HEK293 (cell line): Measurements from ENCODE around the gene PLA2G3.

ENCODE experiments used
- CTCF ChIA-PET: fragments of 350-600 bp; formaldehyde crosslinking; extraction: SDS; loops from one replicate; lab custom pipeline; 2021; ENCODE audit warnings: antibody characterized with exemption; lab: Yijun Ruan, JAX
- POLR2A ChIA-PET: fragments of 300-600 bp; formaldehyde crosslinking; extraction: SDS; loops from one replicate; lab custom pipeline; 2020; ENCODE audit warnings: antibody characterized with exemption, inconsistent platforms; lab: Yijun Ruan, JAX
- H3K27ac ChIP-seq: fragments of 200-500 bp; sonication (Bioruptor generic); 2 replicates; pipeline ENCODE4 v1.5.1; 2014; ENCODE audit warnings: low read depth, low read length, control low read depth, inconsistent platforms; ENCODE audit errors: extremely low read depth
- H3K36me3 ChIP-seq, 2 experiments: fragments of 200-500 bp in 1 of 2; sonication (Bioruptor generic) in 1 of 2; 1 replicate in 1 of 2; 2 replicates in 1 of 2; pipeline ENCODE4 v1.5.1; 2014 to 2017; ENCODE audit warnings: inconsistent platforms in 2 of 2, low read length in 2 of 2; ENCODE audit not compliant: control insufficient read depth in 2 of 2, insufficient read depth in 1 of 2
- H3K4me1 ChIP-seq: fragments of 200-500 bp; sonication (Bioruptor generic); 2 replicates; pipeline ENCODE4 v1.5.1; 2014; ENCODE audit warnings: mild to moderate bottlenecking, low read length, inconsistent platforms; ENCODE audit not compliant: control insufficient read depth, insufficient read depth
- H3K4me3 ChIP-seq: 2 replicates; pipeline ENCODE4 v1.5.1; 2011; ENCODE audit warnings: low read depth, mild to moderate bottlenecking, control low read depth, low read length, moderate library complexity
- H3K9me3 ChIP-seq: fragments of 200-500 bp; sonication (Bioruptor generic); 2 replicates; pipeline ENCODE4 v1.5.1; 2014; ENCODE audit warnings: low read depth, low read length, inconsistent platforms; ENCODE audit not compliant: control insufficient read depth, insufficient read depth
- GLIS2 ChIP-seq: fragments of 450-650 bp; formaldehyde crosslinking; IDR thresholded peaks from 2 replicates; pipeline ENCODE4 v1.5.1; 2016; ENCODE audit warnings: missing biosample characterization, missing genetic modification characterization
- IKZF3 ChIP-seq: fragments of 450-650 bp; IDR thresholded peaks from 2 replicates; pipeline ENCODE4 v1.5.0; 2018; ENCODE audit warnings: missing biosample characterization, mild to moderate bottlenecking, missing genetic modification characterization, moderate library complexity
- KLF8 ChIP-seq: fragments of 450-650 bp; formaldehyde crosslinking; IDR thresholded peaks from 2 replicates; pipeline ENCODE4 v1.5.1; 2016; ENCODE audit warnings: missing biosample characterization, missing genetic modification characterization
- OSR2 ChIP-seq: fragments of 450-650 bp; formaldehyde crosslinking; IDR thresholded peaks from 2 replicates; pipeline ENCODE4 v1.5.1; 2016; ENCODE audit warnings: missing biosample characterization, missing genetic modification characterization
- YY1 ChIP-seq: fragments of 450-650 bp; formaldehyde crosslinking; IDR thresholded peaks from 2 replicates; pipeline ENCODE4 v1.5.1; 2018; ENCODE audit warnings: missing biosample characterization, missing genetic modification characterization
- ZBTB20 ChIP-seq: fragments of 450-650 bp; formaldehyde crosslinking; IDR thresholded peaks from 2 replicates; pipeline ENCODE4 v1.5.1; 2016; ENCODE audit warnings: missing biosample characterization, missing genetic modification characterization
- ZBTB21 ChIP-seq: fragments of 450-650 bp; formaldehyde crosslinking; IDR thresholded peaks from 2 replicates; pipeline ENCODE4 v1.5.1; 2017; ENCODE audit warnings: missing biosample characterization, missing genetic modification characterization
- ZNF248 ChIP-seq: fragments of 450-650 bp; formaldehyde crosslinking; IDR thresholded peaks from 2 replicates; pipeline ENCODE4 v1.5.1; 2017; ENCODE audit warnings: missing biosample characterization, missing genetic modification characterization
- ZNF292 ChIP-seq: fragments of 450-650 bp; formaldehyde crosslinking; IDR thresholded peaks from 2 replicates; pipeline ENCODE4 v1.5.1; 2016; ENCODE audit warnings: low read depth, missing biosample characterization, missing genetic modification characterization, borderline replicate concordance
- ZNF404 ChIP-seq: fragments of 450-650 bp; formaldehyde crosslinking; IDR thresholded peaks from 2 replicates; pipeline ENCODE4 v1.5.1; 2017; ENCODE audit warnings: missing biosample characterization, missing genetic modification characterization
- ZNF473 ChIP-seq: fragments of 450-650 bp; formaldehyde crosslinking; IDR thresholded peaks from 2 replicates; pipeline ENCODE4 v1.5.1; 2017; ENCODE audit warnings: missing biosample characterization, missing genetic modification characterization
- ZNF548 ChIP-seq: fragments of 450-650 bp; formaldehyde crosslinking; IDR thresholded peaks from 2 replicates; pipeline ENCODE4 v1.5.1; 2016; ENCODE audit warnings: missing biosample characterization, missing genetic modification characterization
- ZNF670 ChIP-seq: fragments of 450-650 bp; formaldehyde crosslinking; IDR thresholded peaks from 2 replicates; pipeline ENCODE4 v1.5.1; 2016; ENCODE audit warnings: missing biosample characterization, missing genetic modification characterization, low read depth
- ZNF677 ChIP-seq: fragments of 450-650 bp; IDR thresholded peaks from 2 replicates; pipeline ENCODE4 v1.5.0; 2018; ENCODE audit warnings: missing biosample characterization, mild to moderate bottlenecking, missing genetic modification characterization, moderate library complexity
- ZNF777 ChIP-seq: fragments of 450-650 bp; formaldehyde crosslinking; IDR thresholded peaks from 2 replicates; pipeline ENCODE4 v1.5.1; 2017; ENCODE audit warnings: missing biosample characterization, missing genetic modification characterization, borderline replicate concordance
- ZNF792 ChIP-seq: fragments of 450-650 bp; formaldehyde crosslinking; IDR thresholded peaks from 2 replicates; pipeline ENCODE4 v1.5.1; 2016; ENCODE audit warnings: missing biosample characterization, missing genetic modification characterization
- ZXDB ChIP-seq: fragments of 450-650 bp; formaldehyde crosslinking; IDR thresholded peaks from 2 replicates; pipeline ENCODE4 v1.5.1; 2016; ENCODE audit warnings: missing biosample characterization, missing genetic modification characterization
- TF ChIP-seq, protein P1 (sequence below): fragments of 450-650 bp; formaldehyde crosslinking; IDR thresholded peaks from 2 replicates; pipeline ENCODE4 v1.5.1; 2017; ENCODE audit warnings: missing biosample characterization, missing genetic modification characterization
- TF ChIP-seq, protein P2 (sequence below): fragments of 450-650 bp; formaldehyde crosslinking; conservative IDR thresholded peaks from 2 replicates; pipeline ENCODE4 v1.5.1; 2016; ENCODE audit warnings: low read depth, missing biosample characterization, missing genetic modification characterization
- TF ChIP-seq, protein P3 (sequence below): fragments of 450-650 bp; formaldehyde crosslinking; IDR thresholded peaks from 2 replicates; pipeline ENCODE4 v1.5.1; 2017; ENCODE audit warnings: missing biosample characterization, missing genetic modification characterization
- TF ChIP-seq, protein P4 (sequence below): fragments of 450-650 bp; formaldehyde crosslinking; IDR thresholded peaks from 2 replicates; pipeline ENCODE4 v1.5.1; 2017; ENCODE audit warnings: missing biosample characterization, missing genetic modification characterization

The PLA2G3 gene

DNA sequence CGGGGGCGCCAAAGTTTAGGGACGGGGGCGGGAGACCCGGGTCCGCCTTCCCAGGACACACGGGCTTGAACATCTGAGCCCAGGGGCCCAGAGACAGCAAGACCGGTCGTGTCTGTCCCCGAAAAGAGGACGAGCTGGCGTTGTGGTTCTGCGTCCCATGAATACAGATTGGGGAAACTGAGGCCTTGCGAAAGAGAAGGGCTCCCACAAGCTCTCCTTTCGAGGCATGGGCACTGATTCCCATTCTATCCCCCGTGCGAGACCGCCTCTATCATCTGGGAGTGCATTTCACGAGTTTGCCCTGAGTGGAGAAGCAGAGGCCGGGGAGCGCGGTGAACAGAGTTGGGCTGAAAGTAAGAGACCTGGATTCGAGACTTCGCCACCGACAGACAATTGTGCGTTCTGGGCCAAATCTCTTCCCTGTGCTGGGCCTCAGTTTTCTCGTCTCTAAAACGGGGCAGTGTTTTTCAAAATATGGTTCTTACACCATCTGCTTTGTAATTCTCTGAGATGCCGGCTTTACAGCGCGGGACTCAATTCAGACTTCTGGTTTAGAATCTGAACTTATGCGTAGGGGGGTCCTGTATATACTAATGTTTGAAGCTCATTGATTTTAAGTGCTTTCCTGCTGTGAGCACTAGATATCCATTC lies 20.1 kb upstream of the PLA2G3 start (continued):
- TF ChIP-seq ZNF292 (tag by site-specific recombination) (no peak), ZNF677 (tag by site-specific recombination) (no peak)

DNA sequence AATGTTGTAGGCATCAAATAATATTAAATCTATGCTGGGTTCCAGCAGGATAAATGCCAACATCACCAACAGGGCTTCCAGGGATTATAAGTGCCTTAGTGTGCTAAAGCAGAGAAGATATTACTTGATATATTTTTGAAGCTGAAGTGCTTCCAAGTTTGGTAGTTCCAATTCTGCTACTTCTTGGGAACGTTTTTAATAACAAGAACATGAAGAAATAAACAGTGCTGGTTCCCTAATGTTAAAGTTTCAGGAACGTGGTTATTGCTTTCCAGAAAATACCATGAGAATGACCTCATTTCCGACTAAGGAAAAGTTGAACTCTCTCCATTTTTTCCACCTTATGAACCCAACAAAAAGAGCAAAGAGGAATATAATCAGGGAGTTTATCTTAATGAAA lies 15.1 kb upstream of the PLA2G3 start:
- POLR2A ChIA-PET: no interaction called here
- no peak for TF ChIP-seq ZNF248
- no peak for TF ChIP-seq ZNF473 (tag by site-specific recombination)
- no peak for TF ChIP-seq ZBTB20
- TF ChIP-seq, protein P1, sequence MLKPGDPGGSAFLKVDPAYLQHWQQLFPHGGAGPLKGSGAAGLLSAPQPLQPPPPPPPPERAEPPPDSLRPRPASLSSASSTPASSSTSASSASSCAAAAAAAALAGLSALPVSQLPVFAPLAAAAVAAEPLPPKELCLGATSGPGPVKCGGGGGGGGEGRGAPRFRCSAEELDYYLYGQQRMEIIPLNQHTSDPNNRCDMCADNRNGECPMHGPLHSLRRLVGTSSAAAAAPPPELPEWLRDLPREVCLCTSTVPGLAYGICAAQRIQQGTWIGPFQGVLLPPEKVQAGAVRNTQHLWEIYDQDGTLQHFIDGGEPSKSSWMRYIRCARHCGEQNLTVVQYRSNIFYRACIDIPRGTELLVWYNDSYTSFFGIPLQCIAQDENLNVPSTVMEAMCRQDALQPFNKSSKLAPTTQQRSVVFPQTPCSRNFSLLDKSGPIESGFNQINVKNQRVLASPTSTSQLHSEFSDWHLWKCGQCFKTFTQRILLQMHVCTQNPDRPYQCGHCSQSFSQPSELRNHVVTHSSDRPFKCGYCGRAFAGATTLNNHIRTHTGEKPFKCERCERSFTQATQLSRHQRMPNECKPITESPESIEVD (tag by site-specific recombination): no peak
- no peak for TF ChIP-seq ZNF792 (tag by site-specific recombination)
- TF ChIP-seq, protein P2, sequence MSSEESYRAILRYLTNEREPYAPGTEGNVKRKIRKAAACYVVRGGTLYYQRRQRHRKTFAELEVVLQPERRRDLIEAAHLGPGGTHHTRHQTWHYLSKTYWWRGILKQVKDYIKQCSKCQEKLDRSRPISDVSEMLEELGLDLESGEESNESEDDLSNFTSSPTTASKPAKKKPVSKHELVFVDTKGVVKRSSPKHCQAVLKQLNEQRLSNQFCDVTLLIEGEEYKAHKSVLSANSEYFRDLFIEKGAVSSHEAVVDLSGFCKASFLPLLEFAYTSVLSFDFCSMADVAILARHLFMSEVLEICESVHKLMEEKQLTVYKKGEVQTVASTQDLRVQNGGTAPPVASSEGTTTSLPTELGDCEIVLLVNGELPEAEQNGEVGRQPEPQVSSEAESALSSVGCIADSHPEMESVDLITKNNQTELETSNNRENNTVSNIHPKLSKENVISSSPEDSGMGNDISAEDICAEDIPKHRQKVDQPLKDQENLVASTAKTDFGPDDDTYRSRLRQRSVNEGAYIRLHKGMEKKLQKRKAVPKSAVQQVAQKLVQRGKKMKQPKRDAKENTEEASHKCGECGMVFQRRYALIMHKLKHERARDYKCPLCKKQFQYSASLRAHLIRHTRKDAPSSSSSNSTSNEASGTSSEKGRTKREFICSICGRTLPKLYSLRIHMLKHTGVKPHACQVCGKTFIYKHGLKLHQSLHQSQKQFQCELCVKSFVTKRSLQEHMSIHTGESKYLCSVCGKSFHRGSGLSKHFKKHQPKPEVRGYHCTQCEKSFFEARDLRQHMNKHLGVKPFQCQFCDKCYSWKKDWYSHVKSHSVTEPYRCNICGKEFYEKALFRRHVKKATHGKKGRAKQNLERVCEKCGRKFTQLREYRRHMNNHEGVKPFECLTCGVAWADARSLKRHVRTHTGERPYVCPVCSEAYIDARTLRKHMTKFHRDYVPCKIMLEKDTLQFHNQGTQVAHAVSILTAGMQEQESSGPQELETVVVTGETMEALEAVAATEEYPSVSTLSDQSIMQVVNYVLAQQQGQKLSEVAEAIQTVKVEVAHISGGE (tag by site-specific recombination): no peak
- no peak for TF ChIP-seq OSR2 (tag by site-specific recombination)
- TF ChIP-seq YY1 (tag by site-specific recombination): no peak
- TF ChIP-seq IKZF3 (tag by site-specific recombination): no peak
- TF ChIP-seq GLIS2 (tag by site-specific recombination): no peak
- TF ChIP-seq, all 188 proteins: peak for 0
- H3K4me3 ChIP-seq: no peak overlapping the region
- no peak overlapping the region for H3K27ac ChIP-seq
- H3K4me1 ChIP-seq: no peaks in the 10 kb centered on the region
- no peaks in the 10 kb centered on the region for H3K36me3 ChIP-seq
- H3K9me3 ChIP-seq: no peaks in the 10 kb centered on the region
- CTCF ChIA-PET: interaction anchor here (0.6 to 1.7 kb wide), 4 partner anchors 47 to 392 kb away, joined by 4 to 10 read pairs (median 4); partner anchors contain the start of genes LIMK2 and SELENOM

DNA sequence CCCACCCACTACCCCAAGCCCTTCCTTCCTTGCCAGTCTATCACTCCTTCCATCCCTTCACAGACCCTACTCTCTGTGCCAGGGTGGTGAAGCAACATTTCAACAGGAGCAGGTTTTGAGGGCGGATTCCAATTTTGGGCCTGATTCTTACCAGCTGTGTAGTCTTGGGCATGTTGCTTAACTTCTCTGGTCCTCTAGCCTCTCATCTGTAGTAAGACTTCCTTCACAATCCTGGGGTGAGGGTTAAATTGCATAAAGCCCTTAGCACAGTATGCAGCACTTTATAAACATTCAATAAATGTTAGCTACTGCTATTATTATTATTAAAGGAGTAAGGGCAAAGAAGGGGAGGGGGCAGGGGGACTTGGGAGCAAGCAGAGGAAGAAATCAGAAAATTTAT lies 14.7 kb upstream of the PLA2G3 start:
- Histone ChIP-seq H3K4me3 (no peak overlapping the region), H3K9me3 (no peaks in the 10 kb centered on the region), H3K4me1 (no peaks in the 10 kb centered on the region), H3K36me3 (no peaks in the 10 kb centered on the region), H3K27ac (no peak overlapping the region)
- CTCF ChIA-PET: interaction anchor here (0.6 to 1.7 kb wide), 3 partner anchors 47 to 391 kb away, joined by 4 to 10 read pairs (median 5); partner anchors contain the start of gene SELENOM
- POLR2A ChIA-PET: interaction anchor here (0.5 to 0.7 kb wide), 2 partner anchors 47 to 135 kb away, joined by 4 read pairs; partner anchors contain the start of gene SELENOM
- no peak for TF ChIP-seq KLF8 (tag by site-specific recombination)
- TF ChIP-seq, protein P2 (tag by site-specific recombination): no peak
- no peak for TF ChIP-seq ZNF670 (tag by site-specific recombination)
- no peak for TF ChIP-seq ZNF777 (tag by site-specific recombination)
- TF ChIP-seq ZNF404 (tag by site-specific recombination): no peak
- TF ChIP-seq, protein P3, sequence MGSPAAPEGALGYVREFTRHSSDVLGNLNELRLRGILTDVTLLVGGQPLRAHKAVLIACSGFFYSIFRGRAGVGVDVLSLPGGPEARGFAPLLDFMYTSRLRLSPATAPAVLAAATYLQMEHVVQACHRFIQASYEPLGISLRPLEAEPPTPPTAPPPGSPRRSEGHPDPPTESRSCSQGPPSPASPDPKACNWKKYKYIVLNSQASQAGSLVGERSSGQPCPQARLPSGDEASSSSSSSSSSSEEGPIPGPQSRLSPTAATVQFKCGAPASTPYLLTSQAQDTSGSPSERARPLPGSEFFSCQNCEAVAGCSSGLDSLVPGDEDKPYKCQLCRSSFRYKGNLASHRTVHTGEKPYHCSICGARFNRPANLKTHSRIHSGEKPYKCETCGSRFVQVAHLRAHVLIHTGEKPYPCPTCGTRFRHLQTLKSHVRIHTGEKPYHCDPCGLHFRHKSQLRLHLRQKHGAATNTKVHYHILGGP: no peak
- TF ChIP-seq ZNF548 (tag by site-specific recombination): no peak
- TF ChIP-seq, protein P4, sequence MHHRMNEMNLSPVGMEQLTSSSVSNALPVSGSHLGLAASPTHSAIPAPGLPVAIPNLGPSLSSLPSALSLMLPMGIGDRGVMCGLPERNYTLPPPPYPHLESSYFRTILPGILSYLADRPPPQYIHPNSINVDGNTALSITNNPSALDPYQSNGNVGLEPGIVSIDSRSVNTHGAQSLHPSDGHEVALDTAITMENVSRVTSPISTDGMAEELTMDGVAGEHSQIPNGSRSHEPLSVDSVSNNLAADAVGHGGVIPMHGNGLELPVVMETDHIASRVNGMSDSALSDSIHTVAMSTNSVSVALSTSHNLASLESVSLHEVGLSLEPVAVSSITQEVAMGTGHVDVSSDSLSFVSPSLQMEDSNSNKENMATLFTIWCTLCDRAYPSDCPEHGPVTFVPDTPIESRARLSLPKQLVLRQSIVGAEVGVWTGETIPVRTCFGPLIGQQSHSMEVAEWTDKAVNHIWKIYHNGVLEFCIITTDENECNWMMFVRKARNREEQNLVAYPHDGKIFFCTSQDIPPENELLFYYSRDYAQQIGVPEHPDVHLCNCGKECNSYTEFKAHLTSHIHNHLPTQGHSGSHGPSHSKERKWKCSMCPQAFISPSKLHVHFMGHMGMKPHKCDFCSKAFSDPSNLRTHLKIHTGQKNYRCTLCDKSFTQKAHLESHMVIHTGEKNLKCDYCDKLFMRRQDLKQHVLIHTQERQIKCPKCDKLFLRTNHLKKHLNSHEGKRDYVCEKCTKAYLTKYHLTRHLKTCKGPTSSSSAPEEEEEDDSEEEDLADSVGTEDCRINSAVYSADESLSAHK (tag by site-specific recombination): no peak
- TF ChIP-seq ZBTB21 (tag by site-specific recombination): no peak
- no peak for TF ChIP-seq ZXDB (tag by site-specific recombination)
